Spleen (tissue), 7 donors: Measurements from ENCODE around the gene E2F3.

ENCODE experiments used
- CTCF ChIP-seq, 11 experiments: fragments of 200-600 bp in 7 of 11; fragments of 450-650 bp in 4 of 11; sonication (generic) in 4 of 11; IDR thresholded peaks in 8 of 11; conservative IDR thresholded peaks in 3 of 11; 1 replicate in 7 of 11; 2 replicates in 4 of 11; pipeline versions ENCODE4 v1.4.0 to v1.8.0; 2016 to 2021; ENCODE audit warnings: antibody characterized with exemption in 11 of 11, inconsistent platforms in 4 of 11, mild to moderate bottlenecking in 1 of 11
- POLR2A ChIP-seq, 3 donors: fragments of 450-650 bp; IDR thresholded peaks; one replicate each; pipeline ENCODE4 v1.5.1; 2017; ENCODE audit warnings: antibody characterized with exemption in 3 of 3, mild to moderate bottlenecking in 1 of 3
- POLR2AphosphoS5 ChIP-seq, 3 donors: sonication (generic); formaldehyde crosslinking; IDR thresholded peaks; one replicate each; pipeline ENCODE4 v1.5.1; 2017; ENCODE audit warnings: antibody characterized with exemption in 3 of 3
- donor health status: DM: no; HTN: no; CAD: no; lungs with moderate emphysema.
- donor health status: DM: no; HTN: no; CAD: no.
- donor health status: DM: no; HTN: no; CAD: no.

DNA sequence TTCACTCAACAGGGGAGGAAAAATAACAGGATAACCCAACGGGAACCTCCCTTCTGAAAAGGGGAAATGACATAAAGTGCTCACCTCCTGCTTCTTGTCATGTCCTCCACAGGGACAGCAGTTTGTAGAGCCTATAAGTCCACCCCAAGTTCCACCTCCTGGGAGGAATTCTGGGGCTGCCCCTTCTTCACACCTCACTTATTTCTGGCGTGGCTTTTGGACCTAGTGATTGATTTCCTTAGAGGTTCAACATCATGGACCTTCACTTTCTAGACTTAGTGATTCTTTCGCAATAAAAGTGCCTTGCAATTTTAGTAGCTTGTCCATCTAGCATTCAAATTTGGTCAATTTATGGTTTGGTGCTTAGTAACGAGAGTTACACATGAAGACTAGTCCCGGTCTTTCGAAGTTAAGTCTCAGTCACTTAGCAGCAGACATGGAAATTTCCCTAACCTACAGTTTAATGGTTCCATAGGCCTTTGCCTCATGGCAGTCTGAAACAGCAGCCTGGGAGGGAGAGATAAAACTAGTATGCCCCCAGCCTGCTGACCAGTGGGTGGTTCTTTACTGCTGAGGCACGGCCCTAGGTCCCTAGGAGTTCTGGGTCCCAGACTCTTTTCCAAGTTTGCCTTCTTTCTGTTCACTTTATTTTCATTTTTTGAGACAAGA lies 73.3 kb downstream of the E2F3 start:
- TF ChIP-seq CTCF (IDR thresholded peaks at IDR 0.05 in 8 of 11, conservative IDR thresholded peaks at IDR 0.05 in 3 of 11) (no peak), POLR2A (IDR thresholded peaks at IDR 0.05) (no peak), POLR2AphosphoS5 (IDR thresholded peaks at IDR 0.05) (no peak)
